Inferior parietal cortex (tissue), 1 donor: Measurements from ENCODE around the gene TMPRSS11E.
"Not testable (repeated sequence)": the region's sequence is repeated elsewhere in the genome, so short reads cannot be mapped to it uniquely, and the experiment has no call there.

Experiments
- DNase-seq: peaks from one replicate; pipeline ENCODE4 v3.0.0-alpha.2; 2016; ENCODE audit errors: extremely low spot score

Gene TMPRSS11E

DNA sequence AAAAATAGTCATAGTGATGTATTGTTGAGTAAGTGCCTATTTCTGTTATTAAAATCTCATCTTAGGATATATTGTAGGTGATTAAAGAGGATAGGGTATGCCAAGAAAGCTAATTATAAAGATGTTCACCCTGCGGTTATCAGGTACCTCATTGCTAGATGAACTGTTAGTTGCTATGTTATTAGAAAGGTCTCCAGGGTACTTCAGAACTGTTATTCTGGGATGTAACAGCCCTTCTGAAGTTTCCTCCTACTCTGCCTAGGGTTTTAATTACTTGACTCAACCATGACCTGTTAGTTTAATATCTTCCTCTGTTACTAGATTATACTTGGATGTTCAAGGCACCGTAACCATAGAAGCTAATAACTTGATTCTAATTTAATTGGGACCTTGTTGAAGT lies 15.4 kb downstream of the TMPRSS11E start:
- DNase-seq, result no peak

DNA sequence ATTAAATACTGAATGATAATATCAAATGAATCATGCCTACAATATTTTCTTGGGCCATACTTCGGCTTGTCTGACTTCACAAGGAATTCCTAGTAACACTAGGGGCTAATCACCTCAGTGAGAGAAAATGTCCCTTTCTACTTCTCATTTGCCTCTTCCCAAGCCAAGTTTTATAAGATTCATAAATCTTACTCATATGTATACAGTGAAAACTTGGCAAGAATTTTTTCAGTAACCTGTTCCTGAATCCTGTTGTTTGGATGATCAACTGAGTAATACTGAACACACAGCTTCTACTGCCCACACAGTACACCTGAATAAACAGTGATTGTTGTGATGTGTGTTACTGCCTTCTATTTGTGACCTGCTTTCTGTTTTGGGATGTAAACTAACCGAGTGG lies 16.5 kb downstream of the TMPRSS11E start:
- DNase-seq, result no peak

GRCh38 chr4:68465058-68465457 lies 17.8 kb downstream of the TMPRSS11E start:
- DNase-seq, result no peak

DNA sequence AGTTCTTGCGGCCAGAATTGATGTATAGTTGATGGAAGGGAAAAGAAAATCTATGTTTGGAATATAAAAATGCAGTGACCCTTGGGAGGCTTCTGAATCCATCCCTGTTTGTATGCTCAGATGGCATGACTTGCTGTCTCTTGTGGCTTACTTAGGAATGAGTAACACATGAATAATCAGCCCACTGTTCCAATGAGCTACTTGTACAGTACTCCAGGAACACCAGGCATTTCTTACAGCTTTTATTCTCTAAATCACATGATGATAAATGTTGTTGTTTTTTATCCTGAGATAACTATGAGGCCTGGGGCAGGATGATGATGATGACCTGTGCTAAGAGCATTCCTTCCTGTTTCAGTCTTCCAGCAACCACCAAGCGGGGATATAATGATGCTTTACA lies 18.9 kb downstream of the TMPRSS11E start:
- DNase-seq, result no peak

- DNase-seq, result no peak
These were observed 19.5 kb downstream of the TMPRSS11E start for GRCh38 chr4:68466751-68467150.

- no peak for DNase-seq
These were observed 22.2 kb downstream of the TMPRSS11E start for GRCh38 chr4:68469482-68469881.

DNA sequence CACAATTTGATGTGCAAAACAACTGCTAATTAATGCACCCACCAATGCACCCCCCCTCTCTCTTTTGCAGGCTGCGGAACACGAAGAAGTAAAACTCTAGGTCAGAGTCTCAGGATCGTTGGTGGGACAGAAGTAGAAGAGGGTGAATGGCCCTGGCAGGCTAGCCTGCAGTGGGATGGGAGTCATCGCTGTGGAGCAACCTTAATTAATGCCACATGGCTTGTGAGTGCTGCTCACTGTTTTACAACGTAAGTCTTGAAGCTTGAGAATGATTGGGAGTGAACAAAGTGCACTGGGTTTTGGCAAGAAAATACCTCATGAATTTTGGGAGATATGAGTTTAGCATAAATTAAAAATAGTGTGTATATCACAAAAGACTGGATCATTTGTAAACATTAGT lies 28.9 kb downstream of the TMPRSS11E start:
- DNase-seq, result no peak

DNA sequence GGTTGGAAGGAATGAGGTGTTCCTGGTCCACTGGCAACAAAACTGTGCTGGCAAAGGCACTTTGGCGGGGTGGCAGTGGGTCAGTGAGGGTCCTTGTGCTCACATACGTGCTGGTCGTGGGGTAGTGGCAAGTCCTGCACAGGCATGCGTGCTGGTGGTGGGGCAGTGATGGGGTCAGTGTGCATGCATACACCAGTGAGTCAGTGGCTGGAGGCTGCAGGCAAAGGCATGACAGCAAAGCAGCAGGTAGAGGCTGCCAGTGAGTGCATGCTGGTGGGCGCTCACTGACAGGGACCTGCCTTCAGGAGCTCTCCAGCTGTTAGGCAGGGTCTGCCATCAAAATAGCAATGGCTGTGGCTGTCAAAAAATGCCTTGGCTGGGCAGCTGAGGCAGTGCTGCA lies 42.1 kb downstream of the TMPRSS11E start:
- no peak for DNase-seq

DNA sequence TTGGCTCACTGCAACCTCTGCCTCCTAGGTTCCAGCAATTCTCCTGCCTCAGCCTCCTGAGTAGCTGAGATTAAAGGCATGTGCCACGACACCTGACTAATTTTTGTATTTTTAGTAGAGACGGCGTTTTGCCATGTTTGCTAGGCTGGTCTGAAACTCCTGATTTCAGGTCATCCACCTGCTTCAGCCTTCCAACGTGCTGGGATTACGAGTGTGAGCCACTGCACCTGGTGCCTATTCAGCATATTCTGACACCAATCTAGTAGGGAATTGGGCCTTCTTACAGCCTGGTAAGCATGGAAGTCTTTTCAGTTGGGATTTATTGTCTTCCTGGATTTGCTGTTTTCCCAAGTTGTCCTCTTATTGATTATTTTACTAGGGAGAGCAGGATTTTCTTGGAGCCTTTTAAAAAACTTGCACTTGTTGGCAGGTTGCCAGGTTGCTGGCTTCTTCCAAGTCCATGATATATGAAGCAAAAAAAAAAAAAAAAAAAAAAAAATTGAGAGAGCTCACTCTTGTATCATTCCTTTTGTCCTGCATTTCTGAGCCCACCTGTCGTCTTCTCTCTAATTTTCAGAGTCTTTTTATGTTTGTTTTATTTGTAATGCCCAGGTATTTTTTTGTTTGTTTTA lies 43.7 kb downstream of the TMPRSS11E start:
- DNase-seq, result no peak

DNA sequence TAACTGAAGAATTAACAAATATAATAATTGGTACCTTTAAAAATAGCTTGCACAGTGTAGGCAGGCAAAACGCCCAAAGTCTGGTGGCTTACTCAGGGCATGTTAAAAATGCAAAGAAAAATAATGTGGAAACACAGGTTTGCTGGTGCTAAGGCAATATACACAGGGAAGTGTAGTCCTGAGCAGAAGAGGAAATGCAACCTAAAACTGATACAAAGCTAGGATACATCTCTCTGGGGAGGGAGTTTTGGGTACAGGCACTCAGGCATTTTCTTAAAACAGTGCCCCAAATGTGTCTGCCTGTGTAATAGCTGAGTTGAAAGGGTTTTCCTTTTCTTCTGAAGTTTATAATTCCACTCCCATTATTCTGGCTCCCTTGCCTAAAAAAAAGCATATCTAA lies 47.4 kb downstream of the TMPRSS11E start:
- no peak for DNase-seq

- DNase-seq, result peak; percentile 78
These were observed 51.2 kb downstream of the TMPRSS11E start for GRCh38 chr4:68498413-68499007.

DNA sequence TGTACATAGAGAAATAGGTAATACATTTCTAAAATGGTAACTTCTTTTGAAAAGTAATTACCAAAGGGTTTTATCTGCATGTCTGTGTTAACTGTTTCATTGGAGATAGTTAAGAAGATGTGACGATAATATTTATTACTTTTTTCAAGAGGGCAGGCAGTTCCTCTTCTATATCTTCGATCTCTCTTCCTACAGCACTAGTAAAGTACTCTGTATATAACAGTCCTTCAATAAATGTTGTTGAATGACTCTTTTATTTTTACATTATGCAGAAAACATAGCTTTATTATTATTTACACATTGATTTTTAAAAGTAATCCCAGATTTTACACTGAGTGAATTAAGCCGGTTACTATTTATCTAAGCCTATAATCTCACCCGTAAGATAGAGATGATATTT lies 51.8 kb downstream of the TMPRSS11E start:
- no peak for DNase-seq

DNA sequence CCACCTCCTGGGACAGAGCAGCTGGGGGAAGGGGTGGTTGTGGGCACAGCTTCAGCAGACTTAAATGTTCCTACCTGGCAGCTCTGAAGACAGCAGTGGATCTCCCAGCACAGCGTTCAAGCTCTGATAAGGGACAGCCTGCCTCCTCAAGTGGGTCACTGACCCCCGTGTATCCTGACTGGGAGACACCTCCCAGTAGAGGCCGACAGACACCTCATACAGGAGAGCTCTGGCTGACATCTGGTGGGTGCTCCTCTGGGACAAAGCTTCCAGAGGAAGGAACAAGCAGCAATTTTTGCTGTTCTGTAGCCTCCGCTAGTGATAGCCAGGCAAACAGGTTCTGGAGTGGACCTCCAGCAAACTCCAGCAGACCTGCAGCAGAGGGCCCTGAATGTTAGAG lies 56.2 kb downstream of the TMPRSS11E start:
- DNase-seq, result not testable (repeated sequence)

- DNase-seq, result not testable (repeated sequence)
These were observed 57.6 kb downstream of the TMPRSS11E start for GRCh38 chr4:68504836-68505235.

DNA sequence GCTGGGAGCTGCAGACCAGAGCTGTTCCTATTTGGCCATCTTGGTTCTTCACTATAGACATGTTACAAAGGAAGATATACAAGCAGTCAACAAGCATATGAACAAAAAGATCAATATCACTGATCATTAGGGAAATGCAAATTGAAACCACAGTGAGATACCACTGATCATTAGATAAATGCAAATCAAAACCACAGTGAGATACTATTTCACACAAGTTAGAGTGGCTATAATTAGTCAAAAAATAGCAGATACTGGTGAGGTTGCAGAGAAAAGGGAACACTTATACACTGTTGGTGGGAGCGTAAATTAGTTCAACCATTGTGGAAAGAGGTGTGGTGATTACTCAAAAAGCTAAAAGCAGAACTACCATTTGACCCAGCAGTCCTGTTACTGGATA lies 58.2 kb downstream of the TMPRSS11E start:
- not testable (repeated sequence) for DNase-seq

GRCh38 chr4:68518889-68519288 lies 71.6 kb downstream of the TMPRSS11E start:
- no peak for DNase-seq

DNA sequence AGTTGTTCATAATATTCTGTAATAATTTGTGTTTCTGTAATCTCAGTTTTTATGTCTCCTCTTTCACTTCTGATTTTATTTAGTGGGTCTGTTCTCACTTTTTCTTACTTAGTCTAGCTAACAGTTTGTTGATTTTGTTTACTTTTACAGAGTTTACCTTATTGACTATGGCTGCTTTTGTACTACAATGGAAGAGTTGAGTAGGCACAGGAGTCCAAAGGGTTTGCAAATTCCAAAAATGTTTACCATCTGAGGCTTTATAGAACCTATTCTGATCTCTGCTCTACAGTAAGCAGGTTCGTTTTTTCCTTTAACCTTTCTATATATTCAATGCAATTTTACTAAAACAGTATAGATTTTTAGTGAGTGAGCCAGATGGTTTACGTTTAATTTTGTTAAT lies 73.7 kb downstream of the TMPRSS11E start:
- no peak for DNase-seq

- not testable (repeated sequence) for DNase-seq
These were observed 75.0 kb downstream of the TMPRSS11E start for GRCh38 chr4:68522232-68522631.

DNA sequence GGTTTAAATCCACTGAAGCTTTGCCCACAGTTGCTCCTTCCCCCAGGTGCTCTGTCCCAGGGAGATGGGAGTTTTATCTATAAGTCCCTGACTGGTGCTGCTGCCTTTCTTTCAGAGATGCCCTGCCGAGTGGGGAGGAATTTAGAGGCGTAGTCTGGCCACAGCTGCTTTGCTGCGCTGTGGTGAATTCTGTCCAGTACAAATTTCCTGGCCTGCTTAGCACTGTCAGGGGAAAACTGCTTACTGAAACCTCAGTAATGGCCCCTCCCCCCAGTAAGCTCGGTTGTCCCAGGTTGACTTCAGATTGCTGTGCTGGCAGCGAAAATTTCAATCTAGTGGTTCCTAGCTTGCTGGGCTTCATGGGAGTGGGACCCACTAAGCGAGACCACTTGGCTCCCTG lies 88.7 kb downstream of the TMPRSS11E start:
- DNase-seq, result no peak

DNA sequence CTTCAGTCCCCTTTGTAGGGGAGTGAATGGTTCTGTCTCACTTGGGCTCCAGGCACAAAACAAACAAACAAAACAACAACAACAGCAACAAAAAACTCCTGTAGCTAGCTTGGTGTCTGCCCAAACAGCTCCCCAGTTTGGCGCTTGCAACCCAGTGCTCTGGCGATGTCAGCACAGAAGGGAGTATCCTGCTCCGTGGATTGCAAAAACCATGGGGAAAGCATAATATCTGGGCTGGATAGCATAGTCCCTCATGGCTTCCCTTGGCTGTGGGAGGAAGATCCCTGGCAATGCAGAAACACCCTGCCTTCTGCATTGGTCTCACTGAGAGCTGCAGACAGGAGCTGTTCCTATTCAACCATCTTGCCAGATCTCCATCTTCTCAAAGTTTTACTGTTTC lies 89.1 kb downstream of the TMPRSS11E start:
- DNase-seq, result no peak

DNA sequence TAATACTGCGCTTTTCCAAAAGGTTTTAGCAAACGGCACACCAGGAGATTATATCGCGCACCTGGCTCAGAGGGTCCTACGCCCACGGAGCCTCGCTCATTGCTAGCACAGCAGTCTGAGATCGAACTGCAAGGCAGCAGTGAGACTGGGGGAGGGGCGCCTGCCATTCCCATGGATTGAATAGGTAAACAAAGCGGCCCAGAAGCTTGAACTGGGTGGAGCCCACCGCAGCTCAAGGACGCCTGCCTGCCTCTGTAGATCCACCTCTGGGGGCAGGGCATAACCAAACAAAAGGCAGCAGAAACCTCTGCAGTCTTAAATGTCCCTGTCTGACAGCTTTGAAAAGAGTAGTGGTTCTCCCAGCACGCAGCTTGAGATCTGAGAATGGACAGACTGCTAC lies 95.5 kb downstream of the TMPRSS11E start:
- not testable (repeated sequence) for DNase-seq
